BJ (cell line): Measurements from ENCODE around the gene P2RY12. TPM values are rescaled to one million over a fixed set of nuclear protein-coding genes. Genes with fewer than 3 reads are reported as not detected.

ENCODE experiments used
- CTCF ChIA-PET: fragments of 350-600 bp; formaldehyde crosslinking; extraction: SDS; loops from one replicate; lab custom pipeline; 2021; ENCODE audit warnings: antibody characterized with exemption, inconsistent platforms; lab: Yijun Ruan, JAX
- POLR2A ChIA-PET: fragments of 300-600 bp; sonication (Branson Sonifier 250); formaldehyde crosslinking; extraction: SDS; loops from one replicate; lab custom pipeline; 2021; ENCODE audit warnings: antibody characterized with exemption; lab: Charles Lee
- DNase-seq: peaks from one replicate; pipeline ENCODE4 v3.0.0-alpha.2; 2011; ENCODE audit warnings: low read depth
- H3K27me3 ChIP-seq: 2 replicates; pipeline ENCODE4 v1.6.0; 2011; ENCODE audit warnings: low read length; ENCODE audit not compliant: control insufficient read depth, insufficient read depth
- H3K36me3 ChIP-seq: 2 replicates; pipeline ENCODE4 v1.5.1; 2011; ENCODE audit warnings: low read length; ENCODE audit not compliant: control insufficient read depth, insufficient read depth
- H3K4me3 ChIP-seq: 2 replicates; pipeline ENCODE4 v1.5.1; 2011; ENCODE audit warnings: low read depth, mild to moderate bottlenecking, control low read depth, low read length
- CTCF ChIP-seq: IDR thresholded peaks from 2 replicates; pipeline ENCODE4 v1.5.1; 2011; ENCODE audit warnings: low read depth, mild to moderate bottlenecking, control low read depth, inconsistent platforms, low read length, moderate library complexity; ENCODE audit not compliant: insufficient read depth
- polyA plus RNA-seq: library from polyadenylated mRNA; depleted of rRNA; stranded (reverse); fragments of >200 nt; gene quantifications from 2 replicates; pipeline ENCODE4 v1.2.3, GENCODE V29; 2011

Gene P2RY12
- polyA plus RNA-seq, 1 experiment: not detected

GRCh38 chr3:151307583-151308488 is 76.7 kb downstream of the P2RY12 start:
- no peak for DNase-seq
- Histone ChIP-seq H3K27me3 (no peaks in the 10 kb centered on the region; the same call in 1 of the 2 replicates), H3K36me3 (no peaks in the 10 kb centered on the region), H3K4me3 (no peak overlapping the region)
- ChIA-PET CTCF (interaction anchor here (0.7 to 4.2 kb wide), 3 partner anchors 9 to 34 kb away, joined by 3 to 17 read pairs (median 3); no protein-coding TSS in a partner anchor), POLR2A (no interaction called here)
- no peak for TF ChIP-seq CTCF

- no peak overlapping the region for H3K4me3 ChIP-seq
- TF ChIP-seq CTCF: no peak
- CTCF ChIA-PET: interaction anchor here (0.8 to 4.2 kb wide), 2 partner anchors 9 to 21 kb away, joined by 3 to 17 read pairs; no protein-coding TSS in a partner anchor
- no peaks in the 10 kb centered on the region; the same call in 1 of the 2 replicates for H3K27me3 ChIP-seq
- POLR2A ChIA-PET: no interaction called here
- no peak for DNase-seq
- H3K36me3 ChIP-seq: no peaks in the 10 kb centered on the region
These were observed 77.4 kb downstream of the P2RY12 start for GRCh38 chr3:151307131-151307530.

- CTCF ChIA-PET: interaction anchor here (4.2 kb wide), 1 partner anchor 22 kb away, joined by 17 read pairs; no protein-coding TSS in a partner anchor
- no peak for DNase-seq
- Histone ChIP-seq H3K4me3 (no peak overlapping the region), H3K27me3 (no peaks in the 10 kb centered on the region; the same call in 1 of the 2 replicates), H3K36me3 (no peaks in the 10 kb centered on the region)
- POLR2A ChIA-PET: no interaction called here
- TF ChIP-seq CTCF: no peak
These were observed 78.3 kb downstream of the P2RY12 start for GRCh38 chr3:151306168-151306810.

GRCh38 chr3:151305775-151306151 is 78.8 kb downstream of the P2RY12 start:
- Histone ChIP-seq H3K27me3 (no peaks in the 10 kb centered on the region; the same call in 1 of the 2 replicates), H3K4me3 (no peak overlapping the region), H3K36me3 (no peaks in the 10 kb centered on the region)
- no peak for TF ChIP-seq CTCF
- no peak for DNase-seq
- ChIA-PET POLR2A (no interaction called here), CTCF (interaction anchor here (4.2 kb wide), 1 partner anchor 22 kb away, joined by 17 read pairs; no protein-coding TSS in a partner anchor)
